Stimulated activated naive CD4-positive, alpha-beta T cell (primary cell): ENCODE data around the gene PDGFC.

ENCODE experiments used
- DNase-seq, 6 experiments: peaks; one replicate each; lab custom pipeline; 2025; lab: John Stamatoyannopoulos, UW

The PDGFC gene

DNA sequence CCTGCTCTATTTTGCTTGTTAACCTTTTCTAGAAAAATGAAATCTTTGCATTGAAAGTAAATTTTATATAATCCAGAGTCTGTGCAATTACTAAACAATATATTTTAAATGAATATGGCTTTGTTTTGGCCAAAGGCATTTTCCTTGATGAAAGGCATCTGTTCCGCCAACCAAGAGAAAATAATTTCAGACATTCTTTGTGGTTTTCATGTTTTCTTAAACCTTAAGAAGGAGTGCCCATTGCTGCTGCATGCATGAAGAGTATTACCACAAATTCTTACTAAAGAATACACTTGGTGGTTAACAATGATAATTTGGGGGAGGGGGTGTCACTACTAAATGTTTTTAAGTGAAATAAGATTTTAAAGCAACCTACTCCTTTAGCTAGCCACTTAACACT lies 2.7 kb upstream of the PDGFC start:
- no peak for DNase-seq

DNA sequence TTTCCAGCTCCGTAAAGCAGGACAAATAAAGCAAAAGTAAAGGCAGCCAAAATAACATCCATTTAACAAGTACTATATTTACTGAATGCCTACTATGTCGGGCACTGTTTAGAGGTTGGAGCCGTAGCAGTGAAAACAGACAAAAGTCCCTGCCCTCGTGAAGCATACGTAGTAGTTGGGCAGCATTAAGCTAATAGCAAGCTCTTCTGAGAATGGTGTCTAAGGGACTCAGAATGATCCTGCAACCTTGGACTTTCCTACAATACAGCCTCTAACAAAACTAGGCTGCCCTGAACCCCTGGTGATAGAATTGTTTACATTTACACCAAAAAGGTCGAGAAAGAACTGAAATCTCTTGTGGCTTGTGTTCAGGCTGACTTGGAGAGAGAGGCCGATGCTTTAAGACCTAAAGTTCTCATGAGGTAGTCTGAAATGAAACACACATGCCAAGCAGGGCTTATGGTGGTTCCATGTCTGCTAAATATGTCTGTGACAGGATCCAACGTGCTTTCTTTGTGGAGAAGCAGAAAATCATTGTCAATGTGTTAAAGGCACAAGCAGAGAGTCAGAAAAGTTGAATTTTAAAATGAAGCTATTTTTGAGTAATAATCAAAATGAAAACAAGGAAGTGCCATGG lies 898 bp upstream of the PDGFC start:
- DNase-seq: no peak

DNA sequence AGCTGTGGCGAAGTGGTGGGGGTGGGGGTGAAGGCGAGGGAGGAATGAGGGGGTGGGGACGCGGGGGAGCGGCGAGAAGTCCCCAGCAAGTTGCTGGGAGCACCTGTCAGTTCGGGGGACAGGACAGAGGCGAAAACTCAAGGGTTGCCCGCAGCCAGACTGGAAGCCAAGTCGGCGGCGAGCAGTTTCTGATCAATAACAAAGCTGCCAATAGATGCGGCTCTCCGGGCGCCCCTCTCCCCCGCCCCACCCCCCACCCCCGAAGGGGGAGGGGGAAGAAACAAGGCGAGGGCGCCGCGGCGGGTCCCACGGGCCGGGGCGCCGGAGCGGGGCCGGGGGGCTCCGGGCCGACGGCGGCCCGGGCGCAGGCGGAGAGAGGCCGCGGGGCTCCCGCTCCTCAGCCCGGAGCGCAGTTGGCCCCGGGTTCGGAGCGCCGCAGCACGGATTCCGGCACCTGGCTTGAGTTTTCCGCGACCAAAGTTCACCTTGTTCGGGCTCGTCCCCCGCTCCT lies 379 bp downstream of the PDGFC start:
- no peak for DNase-seq

DNA sequence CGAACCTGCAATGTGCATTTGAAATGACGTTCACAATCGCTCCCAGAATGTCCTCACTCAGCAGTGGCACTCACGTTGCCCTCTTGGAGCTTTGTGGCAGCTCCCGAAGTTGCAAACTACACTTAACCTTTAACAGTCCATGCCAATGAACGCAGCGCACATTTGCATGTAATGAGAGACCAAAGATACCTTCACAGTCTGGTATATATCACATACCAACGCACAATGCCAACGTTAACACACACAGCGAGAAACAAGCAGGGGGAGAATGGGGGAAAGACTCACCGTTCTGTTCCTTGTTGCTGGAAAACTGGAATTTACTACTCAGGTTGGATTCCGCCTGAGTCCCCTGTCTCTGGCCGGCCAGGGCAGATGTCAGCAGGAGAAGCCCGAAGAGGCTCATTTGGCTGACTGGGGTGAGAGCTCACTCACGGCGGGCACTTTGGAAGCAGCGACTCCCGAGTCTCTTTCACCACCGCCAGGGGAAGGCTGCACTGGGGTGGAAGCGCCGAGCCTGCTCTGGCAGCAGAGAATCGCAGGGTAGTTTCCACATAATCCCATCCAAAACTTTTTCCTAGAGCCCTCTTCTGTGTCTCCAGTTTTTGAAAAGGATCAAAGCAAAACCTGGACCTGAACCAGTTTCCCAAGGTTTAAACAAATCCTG lies 966 bp downstream of the PDGFC start:
- DNase-seq: peak in 1 of 6 experiments; percentile 0

DNA sequence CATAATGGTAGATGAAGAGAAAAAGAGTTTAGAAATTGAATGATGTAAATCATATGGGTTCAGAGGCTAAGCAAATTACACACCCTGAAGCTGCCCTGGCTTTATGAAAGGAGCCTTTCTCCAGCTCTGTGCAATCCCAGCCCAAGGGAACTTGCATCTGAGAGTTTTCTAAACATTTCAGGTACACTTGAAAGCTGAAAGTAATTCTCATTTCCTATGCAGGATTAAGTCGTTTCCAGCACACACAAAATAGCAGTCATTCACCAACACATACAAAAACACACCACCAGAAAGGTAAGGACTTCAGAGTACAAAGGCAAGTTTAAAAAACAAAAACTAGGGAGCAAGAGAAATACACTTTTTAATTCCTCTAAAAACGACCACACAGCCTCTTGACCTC lies 1.7 kb downstream of the PDGFC start:
- no peak for DNase-seq

DNA sequence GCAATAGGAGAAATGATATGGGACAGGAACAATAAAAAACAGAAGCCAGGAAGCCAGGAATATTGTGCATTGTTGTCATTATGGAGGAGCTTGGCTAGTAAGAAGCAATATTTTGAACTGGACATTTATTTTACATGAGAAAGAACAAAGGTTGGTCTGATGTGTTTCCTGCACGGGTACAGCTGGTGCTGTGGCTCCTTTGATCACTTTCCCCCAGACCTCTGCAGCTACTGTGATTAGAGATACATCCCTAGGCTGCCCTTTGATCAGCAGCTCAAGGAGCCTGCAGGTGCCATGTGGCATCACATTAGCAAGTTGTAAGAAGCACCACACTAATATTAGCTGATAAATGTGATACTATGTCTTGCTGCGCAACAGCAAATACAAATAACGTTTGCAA lies 2.5 kb downstream of the PDGFC start:
- no peak for DNase-seq

DNA sequence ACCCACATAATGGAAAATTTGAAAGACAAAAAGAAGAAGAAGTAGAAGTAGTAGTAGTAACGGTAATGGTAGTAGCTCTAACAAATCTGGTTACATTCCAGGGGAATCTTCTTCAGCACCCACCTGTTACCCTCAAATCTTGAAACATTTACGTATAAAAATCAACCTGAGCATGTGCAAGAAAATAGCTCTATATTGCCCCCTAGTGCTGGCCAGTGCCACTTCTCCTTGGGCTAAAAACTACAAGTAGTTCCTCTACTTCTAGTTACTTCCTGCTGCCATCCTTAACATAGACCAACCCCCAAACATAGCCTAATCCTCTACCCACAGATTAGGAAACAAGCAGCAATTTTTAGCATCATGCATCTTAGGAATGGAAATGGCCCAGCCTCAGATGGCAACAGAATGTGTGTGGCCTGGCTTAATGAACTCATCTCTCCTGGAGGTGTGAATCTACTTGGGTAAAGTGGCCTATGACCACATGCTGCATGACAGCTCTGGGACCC lies 3.1 kb downstream of the PDGFC start:
- DNase-seq: no peak

DNA sequence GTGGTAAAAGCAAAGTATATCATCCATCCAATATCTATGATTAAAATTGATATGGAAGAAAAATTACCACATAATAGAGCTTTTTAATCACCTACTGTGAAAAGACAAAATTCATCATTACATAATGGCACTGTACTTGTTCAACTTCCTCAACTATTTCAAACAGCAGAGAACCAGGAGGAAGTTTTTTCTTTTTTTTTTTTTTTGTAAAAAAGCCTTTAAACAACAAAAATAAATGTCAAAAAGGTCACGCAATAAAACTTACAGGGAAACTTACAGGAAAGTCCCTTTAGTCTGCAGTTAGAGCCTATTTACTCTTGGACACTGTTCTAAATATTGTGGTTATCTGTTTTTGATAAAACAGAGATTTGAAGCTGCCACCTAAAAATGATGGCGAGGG lies 4.8 kb downstream of the PDGFC start:
- DNase-seq: no peak

DNA sequence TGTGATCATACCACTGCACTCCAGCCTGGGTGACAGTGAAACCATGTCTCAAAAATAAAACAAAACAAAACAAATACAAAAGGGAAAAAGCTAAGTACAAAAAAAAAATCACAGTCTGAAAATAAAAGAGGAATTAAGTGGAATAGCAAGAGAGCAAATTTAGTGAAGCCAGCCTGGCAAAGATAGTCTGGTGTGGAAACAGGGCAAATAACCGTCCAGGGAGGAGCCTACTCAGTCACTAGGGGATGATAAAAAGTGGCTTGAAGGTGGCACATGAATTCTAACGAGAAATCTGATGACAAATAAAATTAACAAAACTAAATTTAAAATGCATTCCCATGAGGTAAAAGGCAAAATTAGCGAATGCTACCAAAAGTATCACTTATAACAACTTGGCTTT lies 8.2 kb downstream of the PDGFC start:
- DNase-seq: no peak

DNA sequence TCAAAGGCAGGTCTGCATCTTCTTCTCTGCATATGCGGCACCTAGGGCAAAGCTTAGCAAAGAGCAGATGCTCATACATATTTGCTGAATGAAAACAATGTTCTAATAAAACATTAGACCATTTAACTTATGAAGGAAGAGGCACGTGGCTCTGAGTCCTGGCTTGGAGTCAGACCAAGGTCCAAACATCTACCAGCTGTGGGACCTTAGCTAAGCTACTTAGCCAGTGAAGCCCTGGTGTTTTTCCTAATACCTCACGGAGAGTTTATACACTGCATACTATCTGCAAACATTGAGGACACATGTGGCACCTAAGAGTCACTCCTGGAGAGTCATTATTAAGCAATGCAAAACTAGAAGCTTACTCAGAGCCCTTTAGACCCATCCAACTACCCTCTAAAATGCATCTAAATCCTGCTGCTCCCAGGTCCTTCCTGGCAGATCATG lies 9.0 kb downstream of the PDGFC start:
- no peak for DNase-seq

DNA sequence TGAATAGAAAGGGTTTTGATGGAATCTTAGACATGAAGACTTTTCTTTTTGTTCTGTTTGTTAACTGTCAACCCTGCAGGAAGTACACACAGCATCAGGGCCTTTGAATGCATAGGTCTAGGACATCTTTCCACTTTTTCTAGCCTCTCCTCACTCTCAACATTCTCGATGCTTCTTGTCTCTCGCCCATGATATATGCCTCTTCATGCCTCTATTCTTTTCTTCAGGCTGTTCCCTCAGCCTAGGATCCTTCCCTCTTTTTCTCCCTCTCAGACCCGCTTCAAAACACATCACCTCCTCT lies 9.6 kb downstream of the PDGFC start:
- DNase-seq: no peak

DNA sequence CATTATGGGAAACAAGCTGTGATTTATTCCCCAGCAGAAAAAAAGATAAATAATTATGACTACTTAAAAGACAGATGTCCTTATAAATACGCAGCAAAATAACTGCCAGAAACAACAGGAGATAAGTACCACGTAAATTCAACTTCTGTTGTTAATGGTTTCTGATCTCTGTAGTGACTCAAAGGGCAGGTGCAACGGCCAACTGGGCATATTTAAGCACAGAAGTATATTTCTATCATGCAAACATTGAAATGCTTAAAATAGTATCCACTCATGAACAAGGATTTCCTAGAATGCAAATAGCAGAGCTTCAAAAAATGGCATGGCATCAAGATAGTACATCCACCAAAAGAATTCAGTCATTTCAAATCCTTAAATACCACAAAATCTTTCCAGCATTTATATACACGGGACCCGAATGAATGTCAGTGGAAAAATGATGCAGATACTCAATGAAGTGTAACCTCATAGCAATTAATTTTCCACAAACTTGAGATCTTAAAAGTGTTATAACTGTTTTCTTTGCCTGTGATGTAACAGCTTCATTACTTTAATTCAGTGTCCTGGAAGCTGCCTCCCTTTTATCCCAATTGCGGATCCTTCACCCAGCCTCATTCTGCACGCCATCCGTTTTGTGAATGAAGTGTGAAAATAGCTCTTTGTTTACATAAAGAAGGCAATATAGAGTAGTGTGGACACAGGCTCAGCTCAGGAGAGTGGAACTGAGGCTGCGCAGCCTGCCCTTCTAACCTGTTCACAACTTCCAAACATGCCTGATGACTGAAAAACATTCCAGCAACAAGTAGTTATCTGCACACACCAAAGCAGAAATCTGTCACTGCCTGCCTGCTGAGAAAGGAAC lies 10.2 kb downstream of the PDGFC start:
- DNase-seq: no peak

DNA sequence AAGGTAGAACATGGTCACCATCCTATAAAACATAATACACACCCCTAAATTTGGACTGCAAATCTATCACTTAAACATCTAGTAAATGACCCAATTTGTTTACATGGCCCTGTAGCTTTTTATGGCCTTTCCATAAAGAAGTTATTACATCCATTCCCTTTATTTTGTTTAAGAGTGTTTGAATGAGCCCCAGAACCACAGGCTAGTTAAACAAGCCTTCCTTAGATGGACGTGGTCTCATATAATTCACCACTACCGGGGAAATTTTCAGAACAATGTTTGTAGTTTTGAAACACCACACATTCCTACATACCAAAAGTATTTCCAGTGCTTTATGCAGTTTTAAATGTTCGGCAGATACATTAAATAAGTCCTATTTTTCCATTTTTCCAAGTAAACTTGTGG lies 12.3 kb downstream of the PDGFC start:
- no peak for DNase-seq

DNA sequence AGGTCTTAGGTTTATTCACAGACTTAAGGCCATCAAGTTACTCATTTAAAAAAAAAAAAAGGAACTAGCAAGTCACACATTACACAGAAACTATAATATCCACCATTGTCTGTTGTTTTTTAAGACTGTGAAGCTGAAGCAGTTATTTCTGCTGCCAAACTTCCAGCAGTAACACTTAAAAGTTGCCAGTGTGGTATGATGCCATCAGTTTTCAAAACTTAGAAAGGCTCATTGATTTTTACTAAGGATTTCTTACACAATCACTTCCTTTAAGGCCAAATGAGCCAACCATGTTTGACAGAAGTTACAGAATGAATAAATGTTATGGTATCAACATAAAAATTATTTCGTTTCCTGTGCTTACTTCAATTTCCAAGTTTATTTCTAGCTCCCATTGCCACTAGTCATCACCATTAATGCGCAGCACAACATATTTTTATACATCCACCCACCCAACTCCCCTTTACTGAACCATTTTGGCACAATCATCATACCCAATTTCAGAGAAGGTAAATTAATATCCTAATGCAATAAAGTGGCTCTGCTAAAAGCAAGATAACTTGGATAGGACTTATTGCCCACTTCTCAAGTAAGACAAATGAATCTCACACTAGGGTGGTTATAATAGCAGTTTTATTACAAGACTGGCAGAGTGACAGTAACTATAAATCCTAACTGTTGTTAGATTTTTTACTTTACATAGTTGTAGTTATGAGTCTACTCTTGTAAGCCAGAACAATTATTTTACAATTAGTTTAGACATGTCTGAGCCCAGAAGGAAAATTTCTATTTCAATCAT lies 13.1 kb downstream of the PDGFC start:
- no peak for DNase-seq

DNA sequence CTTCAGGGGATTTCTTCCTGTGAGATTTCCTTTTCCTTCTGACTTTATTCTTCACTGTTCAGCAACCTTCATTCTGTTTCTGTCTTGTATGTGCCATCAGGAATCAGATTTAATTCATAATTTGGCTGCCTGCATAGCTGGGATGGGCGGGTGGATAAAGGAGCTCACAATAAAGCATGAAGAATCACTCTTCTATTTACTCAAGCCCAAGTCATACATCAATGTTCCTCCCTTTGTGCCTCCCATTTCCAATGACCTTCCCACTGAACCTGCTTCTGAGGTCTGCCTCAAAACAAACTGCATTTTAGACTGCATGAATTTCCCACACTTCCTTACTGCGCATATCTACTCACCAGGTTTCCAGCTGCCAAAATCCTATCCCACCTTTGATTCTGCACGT lies 14.0 kb downstream of the PDGFC start:
- DNase-seq: no peak

DNA sequence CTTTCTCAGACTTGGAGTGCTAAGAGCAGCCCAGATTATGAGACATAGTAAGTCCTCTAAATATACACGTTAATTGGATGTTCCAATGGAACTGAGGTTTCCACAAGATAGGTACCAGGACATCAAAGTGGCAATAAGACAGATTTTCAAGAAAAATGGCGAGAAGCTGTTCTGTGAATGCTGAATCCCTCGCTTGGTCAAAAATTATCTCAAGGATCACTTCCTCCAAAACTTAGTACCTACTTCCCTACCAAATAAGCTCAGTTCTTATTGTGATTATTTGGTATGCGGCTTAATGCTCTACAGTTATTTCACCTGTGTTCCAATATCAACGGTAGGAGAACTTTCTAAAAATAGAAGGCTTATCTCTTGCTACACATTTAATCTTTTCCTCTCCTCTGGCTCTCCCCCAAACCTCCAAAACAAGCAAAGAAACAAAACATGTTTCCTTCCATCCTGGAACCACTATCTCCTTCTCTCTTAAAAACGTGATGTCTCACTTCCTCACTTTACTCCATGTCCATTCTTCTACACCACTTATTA lies 14.7 kb downstream of the PDGFC start:
- DNase-seq: no peak

DNA sequence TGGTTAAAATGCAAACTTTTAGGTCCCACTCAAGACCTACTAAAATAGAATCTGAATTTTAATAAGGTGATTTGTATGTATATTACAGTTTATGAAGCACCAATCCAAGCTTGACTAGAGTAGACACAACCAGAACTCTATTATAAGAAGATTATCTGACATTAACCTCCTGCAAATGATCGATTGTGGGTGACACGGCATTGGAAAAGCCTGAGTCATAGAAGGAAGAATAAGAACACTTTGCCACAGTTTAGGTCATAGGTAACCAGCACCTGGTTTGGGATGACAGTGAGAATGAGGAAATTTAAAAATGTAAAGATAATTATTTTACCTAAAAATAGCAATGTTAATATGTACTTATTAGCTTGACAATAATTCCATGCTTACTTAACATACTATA lies 15.2 kb downstream of the PDGFC start:
- no peak for DNase-seq

DNA sequence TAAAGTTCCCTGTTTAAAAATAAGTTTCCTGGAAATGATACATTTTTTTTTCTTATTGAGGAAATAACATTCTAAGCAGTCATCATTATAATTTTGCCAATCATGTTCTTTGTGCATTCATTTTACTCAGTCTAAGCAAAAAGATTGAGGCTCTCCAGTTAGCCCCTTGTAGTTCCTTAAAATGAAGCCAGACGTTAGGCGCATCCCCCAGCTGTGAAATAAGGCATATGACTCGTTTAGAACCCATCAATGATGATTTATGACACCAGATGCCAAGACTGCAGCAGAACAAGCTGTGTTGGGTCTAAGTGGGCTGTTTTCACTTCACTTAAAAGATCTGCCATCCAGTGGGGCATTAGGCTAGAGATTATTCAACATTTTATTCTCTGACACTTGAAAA lies 17.0 kb downstream of the PDGFC start:
- DNase-seq: no peak

DNA sequence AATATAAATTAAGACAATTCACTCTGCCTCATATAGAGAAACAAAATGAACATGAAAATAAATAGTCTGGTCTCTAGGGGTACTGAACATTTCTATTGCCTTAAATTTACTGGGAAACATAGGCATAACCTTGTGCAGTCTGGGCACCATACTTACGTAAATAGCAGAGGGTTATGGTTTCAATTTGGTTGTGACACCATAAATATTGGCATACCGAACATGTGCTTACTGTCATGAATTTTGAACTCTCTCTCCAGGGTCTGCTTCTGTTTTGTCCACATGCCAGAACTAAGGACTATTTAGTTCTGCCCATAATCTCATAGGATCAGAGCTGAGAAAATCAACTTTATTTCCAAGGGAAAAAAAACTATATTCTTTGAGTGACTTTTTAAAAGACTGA lies 17.6 kb downstream of the PDGFC start:
- DNase-seq: no peak

DNA sequence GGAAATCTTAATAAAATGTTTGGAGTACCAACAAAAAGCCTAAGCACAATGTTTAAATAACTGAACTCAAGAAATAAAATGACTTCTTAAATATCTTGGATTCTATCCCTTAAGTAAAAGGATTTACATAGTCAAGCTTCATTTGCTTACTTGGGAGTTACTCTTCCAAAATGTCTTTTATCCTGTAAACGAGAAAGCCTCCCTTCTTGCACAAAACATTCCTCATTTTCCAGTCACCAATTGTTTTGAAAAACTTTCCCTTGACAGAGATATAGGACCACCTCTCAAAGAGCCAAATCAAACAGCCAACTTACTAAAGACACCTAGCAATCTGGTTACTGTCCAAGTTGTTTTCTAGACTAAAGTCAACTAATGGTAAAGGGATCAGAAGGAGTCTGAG lies 18.6 kb downstream of the PDGFC start:
- DNase-seq: no peak

DNA sequence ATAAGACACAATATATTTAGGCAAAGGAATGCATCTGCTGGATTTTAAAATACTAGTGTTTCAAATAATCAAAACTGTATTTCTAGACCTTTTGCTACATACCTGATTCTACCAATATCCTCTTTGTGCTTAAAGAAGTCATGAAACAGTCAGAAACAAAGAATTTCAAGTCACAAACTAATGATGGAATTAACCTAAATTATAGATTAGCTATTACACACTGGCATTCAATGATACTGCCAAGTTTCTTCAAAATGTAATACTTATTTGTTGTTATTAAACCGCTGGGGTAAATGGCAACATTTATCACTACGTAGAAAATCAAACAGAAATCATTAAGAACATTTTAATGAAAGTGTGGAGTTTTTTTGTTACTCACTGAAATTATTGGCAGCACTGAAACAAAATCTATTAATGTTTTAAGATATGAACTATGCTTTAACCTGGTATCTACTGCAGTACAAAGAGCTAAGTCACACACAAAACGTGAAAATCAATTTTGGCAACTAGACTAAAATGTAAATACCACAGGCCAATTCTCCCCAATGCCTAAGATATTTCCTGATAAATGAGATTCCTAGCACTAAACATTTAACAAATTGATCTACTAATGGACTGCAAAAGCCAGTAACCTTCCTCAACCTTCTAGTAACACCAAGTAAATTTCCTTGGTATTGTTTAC lies 19.4 kb downstream of the PDGFC start:
- DNase-seq: no peak
